HG03060 (cell line): Measurements from ENCODE around the gene POLD1.
"Not testable (repeated sequence)": the region's sequence is repeated elsewhere in the genome, so short reads cannot be mapped to it uniquely, and the experiment has no call there.

ENCODE experiments used
- ATAC-seq: cut with Tn5 transposase; IDR thresholded peaks from one replicate; pipeline ENCODE4 v1.9.1; 2021; ENCODE audit warnings: low read depth, moderate number of reproducible peaks; ENCODE audit not compliant: unreplicated experiment

POLD1 gene

GRCh38 chr19:50433201-50434180 is 49.3 kb downstream of the POLD1 start:
- no peak for ATAC-seq

- no peak for ATAC-seq
These were observed 50.4 kb downstream of the POLD1 start for GRCh38 chr19:50434525-50434924.

- no peak for ATAC-seq
These were observed 51.1 kb downstream of the POLD1 start for GRCh38 chr19:50435221-50435620.

- ATAC-seq, result no peak
These were observed 51.5 kb downstream of the POLD1 start for GRCh38 chr19:50435627-50436026.

- ATAC-seq, result no peak
These were observed 53.8 kb downstream of the POLD1 start for GRCh38 chr19:50437862-50438449.

- ATAC-seq, result not testable (repeated sequence)
These were observed 55.0 kb downstream of the POLD1 start for GRCh38 chr19:50439130-50439529.

- ATAC-seq, result no peak
These were observed 59.9 kb downstream of the POLD1 start for GRCh38 chr19:50444059-50444458.

- no peak for ATAC-seq
These were observed 62.9 kb downstream of the POLD1 start for GRCh38 chr19:50447053-50447452.

GRCh38 chr19:50447750-50448149 is 63.6 kb downstream of the POLD1 start:
- ATAC-seq, result no peak

- no peak for ATAC-seq
These were observed 65.2 kb downstream of the POLD1 start for GRCh38 chr19:50449236-50449899.

GRCh38 chr19:50450369-50451222 is 66.4 kb downstream of the POLD1 start:
- no peak for ATAC-seq

GRCh38 chr19:50451223-50451534 is 67.0 kb downstream of the POLD1 start:
- ATAC-seq, result no peak

GRCh38 chr19:50453243-50453642 is 69.1 kb downstream of the POLD1 start:
- no peak for ATAC-seq

GRCh38 chr19:50455992-50456391 is 71.8 kb downstream of the POLD1 start:
- ATAC-seq, result no peak

- ATAC-seq, result no peak
These were observed 73.2 kb downstream of the POLD1 start for GRCh38 chr19:50457300-50457699.

- no peak for ATAC-seq
These were observed 74.4 kb downstream of the POLD1 start for GRCh38 chr19:50458396-50459066.

- ATAC-seq, result no peak
These were observed 74.9 kb downstream of the POLD1 start for GRCh38 chr19:50459067-50459456.

GRCh38 chr19:50459638-50460037 is 75.5 kb downstream of the POLD1 start:
- no peak for ATAC-seq

GRCh38 chr19:50460161-50460765 is 76.1 kb downstream of the POLD1 start:
- ATAC-seq, result peak; percentile 53
